Amygdala (tissue), 56 donors: ENCODE results near the gene ESRRB.

Source experiments
- DNase-seq, 56 donors: peaks; one replicate each; lab custom pipeline; 2025; lab: John Stamatoyannopoulos, UW

Gene ESRRB

GRCh38 chr14:76490735-76491134 is 114.8 kb downstream of the ESRRB start:
- no peak for DNase-seq

GRCh38 chr14:76491172-76491930 is 115.4 kb downstream of the ESRRB start:
- no peak for DNase-seq

DNA sequence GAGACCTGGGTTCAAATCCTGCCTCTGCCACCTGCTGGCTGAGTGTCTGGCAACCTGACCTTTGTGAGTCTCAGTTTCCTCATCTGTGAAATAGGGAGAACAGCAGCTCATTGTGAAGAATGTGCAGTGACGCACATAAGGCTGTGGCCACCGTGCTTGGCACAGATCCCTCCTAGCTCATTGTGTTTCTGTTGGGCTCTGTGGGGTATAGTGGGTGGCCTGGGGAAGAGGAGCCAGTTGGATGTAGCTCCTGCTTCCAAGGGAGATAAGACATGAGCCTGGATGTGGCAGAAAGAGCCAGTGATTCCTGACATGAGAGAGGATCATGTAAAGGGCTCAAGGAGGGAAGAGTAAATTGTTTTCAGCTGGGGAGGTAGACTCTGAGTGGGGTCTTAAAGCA is 120.0 kb downstream of the ESRRB start:
- DNase-seq, result no peak

GRCh38 chr14:76496595-76496994 is 120.7 kb downstream of the ESRRB start:
- no peak for DNase-seq

- no peak for DNase-seq
Measured at GRCh38 chr14:76497550-76498462, 121.9 kb downstream of the ESRRB start.

GRCh38 chr14:76498463-76498935 is 122.6 kb downstream of the ESRRB start:
- no peak for DNase-seq

GRCh38 chr14:76498976-76499375 is 123.0 kb downstream of the ESRRB start:
- no peak for DNase-seq

DNA sequence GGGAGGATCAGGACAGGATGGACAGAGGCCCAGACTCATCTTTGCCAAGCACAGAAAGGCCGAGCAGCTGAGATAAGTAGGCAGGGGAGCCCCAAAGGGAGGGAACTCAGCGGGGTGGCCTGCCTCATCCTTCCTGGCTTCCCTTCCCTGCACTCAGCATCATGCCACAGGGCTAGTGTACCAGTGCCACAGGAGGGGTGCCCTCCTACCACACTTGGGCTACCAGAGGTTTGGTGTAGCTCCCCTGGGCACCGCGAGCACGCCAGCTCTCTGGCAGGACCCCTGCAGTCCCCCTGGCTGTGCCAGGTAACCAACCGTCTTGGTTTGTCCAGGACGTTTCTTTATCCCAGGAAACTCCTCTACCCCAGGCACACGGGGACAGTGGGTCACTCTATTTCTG is 123.5 kb downstream of the ESRRB start:
- no peak for DNase-seq

DNA sequence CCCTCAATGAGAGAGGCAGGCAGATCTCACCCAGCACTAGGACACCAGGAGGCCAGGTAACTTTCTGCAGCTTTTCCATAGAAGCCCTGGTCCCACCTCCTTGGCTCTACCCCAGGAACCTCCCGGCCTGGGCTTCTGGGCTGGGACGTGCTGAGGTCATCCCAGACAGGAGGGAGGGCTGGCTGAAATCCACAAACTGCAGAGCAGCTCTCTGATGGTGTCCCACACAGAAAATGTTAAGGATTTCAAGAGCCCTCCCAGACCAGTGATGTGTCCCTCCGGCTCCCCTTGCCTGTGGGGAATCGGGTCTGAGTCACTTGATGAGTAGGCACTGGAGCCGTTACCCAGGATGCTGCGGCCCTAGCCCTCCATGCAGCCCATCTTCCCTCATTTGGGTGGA is 124.1 kb downstream of the ESRRB start:
- no peak for DNase-seq

DNA sequence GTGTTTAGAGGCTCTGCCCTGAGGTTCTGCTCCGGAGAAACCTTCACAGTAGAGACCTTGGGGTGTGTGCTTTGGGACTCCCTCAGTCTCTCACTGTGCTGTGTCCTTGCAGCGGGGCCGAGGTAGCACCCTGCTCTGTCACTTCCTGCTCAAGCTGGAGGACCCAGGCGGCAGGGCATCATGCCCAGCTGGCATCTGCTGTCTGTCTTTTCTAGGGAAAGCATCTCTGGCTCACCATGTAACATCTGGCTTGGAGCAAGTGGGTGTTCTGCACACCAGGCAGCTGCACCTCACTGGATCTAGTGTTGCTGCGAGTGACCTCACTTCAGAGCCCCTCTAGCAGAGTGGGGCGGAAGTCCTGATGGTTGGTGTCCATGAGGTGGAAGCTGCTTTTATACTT is 124.5 kb downstream of the ESRRB start:
- no peak for DNase-seq

GRCh38 chr14:76501156-76501720 is 125.3 kb downstream of the ESRRB start:
- DNase-seq, result no peak

DNA sequence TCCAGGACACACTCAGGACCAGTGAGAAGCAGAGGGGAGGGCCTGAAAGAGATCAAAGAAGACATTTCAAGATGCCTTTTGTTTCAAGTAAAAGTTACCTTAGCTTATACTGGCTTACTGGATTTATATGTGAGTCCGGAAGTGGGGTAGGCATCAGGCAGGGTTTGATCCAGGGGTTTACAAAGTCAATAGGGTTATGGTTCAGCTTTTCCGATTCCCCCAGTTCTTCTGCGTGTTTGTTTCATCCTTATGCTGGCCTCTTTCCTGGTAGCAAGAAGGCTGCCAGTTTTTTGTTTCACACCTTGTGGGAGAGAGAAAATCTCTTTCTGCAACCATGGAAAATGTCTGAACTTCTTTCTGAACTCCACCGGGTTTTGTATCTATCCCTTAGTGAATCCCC is 126.3 kb downstream of the ESRRB start:
- no peak for DNase-seq

DNA sequence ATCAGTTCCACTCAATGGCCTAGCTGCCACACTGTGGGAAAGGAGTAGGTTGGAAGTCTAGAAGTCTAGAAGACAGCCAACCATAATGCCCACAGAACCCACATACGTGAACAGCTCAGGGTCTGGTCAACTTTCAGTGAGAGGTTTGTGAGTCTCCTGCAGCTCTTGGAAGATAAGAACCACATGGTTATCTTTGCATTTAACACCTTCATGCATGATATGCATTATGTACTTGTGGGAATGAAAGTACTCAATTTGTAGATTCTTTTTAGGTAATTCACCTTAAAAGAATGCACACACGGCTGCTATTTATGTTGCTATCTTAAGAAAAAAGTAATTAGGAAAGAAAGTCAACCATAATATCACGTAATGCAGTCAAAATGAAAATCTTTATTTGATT is 126.7 kb downstream of the ESRRB start:
- DNase-seq, result no peak

DNA sequence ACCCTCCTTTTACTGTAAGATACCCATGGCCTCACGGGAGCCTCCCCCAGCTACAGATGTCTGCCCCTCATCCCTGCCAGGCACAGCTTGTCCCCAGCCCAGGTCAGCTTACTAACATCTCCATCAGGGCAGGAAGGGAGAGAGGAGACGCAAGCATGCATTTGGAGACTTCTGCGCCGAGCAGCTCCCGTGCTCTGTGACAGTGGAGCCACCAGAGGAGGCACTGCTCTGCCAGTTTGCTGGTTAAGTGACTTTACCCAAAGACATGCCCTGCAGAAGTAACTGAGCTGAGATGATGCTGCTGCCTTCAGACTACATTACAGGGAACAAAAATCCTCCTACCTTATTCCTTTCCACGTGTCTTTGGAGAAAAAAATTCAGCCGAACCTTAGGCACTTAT is 133.4 kb downstream of the ESRRB start:
- DNase-seq, result no peak

DNA sequence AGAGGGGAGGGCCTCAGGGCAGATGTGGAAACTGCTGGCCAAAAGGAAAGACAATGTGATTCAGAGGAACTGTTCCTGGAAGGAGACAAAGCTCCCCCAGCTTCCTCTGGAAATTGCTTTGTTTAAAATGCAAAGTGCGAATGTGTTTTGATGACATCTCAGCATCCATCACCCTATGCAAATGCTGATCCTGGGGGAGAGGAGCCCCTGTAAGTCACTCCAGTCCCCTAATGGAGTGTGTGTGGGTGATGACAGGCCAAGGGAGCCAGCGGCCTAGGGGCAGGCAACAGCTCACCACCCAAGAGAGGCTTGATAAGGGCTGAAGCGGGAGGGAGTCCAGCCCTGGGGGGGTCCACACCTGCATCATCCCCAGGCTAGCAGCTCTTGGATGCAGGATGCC is 134.2 kb downstream of the ESRRB start:
- DNase-seq, result no peak

DNA sequence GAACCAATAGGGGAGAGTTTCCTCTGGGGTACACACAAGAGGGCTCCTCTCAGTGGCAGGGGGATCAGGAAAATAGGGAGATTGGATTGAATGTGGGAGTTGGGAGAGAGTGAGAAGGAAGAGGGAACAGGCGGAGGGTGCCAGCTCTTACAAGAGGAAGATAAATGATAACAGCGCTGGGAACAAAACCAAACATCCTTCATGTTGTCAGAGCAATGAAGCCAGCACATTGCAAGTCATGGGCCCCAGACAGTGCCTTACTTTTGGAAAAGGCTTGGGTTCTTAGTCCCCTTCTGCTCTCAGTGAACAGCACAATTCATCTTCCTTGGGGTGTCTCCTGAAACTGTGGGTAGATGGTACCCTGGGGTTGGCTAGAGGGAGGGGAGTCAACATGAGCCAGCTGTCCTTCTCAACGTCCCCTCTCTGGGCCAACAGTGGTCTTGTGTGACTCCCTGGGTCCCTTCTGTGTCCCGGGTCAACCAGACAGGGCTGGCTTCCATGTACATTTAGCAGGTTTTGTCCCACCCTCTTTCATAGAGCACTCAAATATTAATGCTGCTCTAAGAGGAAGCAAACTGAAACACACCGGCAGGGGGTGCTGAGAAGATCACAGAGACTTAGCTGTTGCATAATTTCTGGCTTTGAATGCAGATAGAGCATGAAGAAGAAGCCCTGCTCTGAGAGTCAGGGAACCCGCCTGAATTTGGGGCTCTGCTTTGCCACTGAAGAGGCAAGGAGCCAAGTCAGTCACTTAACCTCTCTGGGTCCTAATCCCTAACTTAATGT is 138.5 kb downstream of the ESRRB start:
- DNase-seq, result peak in 1 of 56 donors; percentile 2

DNA sequence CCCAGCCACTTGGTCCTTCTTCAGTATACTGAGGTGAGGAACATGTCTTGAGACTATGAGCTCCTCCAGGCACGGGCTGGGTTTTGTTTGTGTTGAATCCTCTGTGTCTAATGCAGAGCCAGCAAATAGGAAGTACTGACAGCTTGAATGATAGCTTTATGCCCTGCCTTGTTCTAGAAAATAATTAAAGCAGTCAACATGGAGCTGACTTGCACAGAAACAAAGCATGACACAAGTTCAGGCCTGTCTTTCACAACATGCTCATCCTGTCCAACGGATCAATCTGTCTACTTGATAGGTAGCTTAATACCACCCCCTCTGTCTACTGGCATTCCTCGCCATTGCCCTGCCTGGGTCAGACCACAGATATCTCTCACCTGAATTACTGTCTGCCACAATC is 140.9 kb downstream of the ESRRB start:
- DNase-seq, result no peak

- no peak for DNase-seq
Measured at GRCh38 chr14:76518366-76518765, 142.4 kb downstream of the ESRRB start.

DNA sequence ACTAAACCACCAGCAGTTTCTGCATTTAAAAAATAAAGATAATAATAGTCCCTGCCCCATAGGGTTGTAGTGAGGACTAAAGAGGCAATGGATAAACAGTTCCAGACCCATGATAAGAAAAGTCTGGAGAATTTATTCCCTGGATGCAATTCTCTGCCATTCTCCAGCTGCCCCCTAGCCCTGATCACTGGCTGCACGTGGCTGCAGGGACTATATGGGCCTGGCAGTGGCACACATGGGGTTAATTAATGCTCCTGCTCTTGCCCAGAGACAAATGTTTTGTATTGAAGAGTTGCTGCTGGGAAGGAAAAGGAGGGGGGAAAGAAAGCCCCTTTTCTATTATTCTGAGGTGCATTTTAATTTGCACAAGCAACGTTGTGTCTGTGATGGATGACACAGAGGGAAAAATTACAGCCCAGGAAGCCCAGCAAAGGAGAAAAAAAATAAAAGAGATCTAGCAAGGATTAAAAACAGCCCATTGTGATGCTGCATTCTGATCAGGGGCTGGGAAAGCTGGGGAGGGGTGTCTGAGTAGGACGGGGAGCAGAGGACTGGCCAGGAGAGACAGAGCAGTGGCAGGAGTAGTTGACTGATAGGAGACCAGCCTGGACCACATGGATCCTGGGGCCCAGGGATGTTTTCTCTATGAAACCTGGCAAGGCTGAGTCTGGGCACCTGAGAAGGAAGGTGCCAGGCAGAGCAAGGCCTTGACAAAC is 149.3 kb downstream of the ESRRB start:
- DNase-seq, result no peak

DNA sequence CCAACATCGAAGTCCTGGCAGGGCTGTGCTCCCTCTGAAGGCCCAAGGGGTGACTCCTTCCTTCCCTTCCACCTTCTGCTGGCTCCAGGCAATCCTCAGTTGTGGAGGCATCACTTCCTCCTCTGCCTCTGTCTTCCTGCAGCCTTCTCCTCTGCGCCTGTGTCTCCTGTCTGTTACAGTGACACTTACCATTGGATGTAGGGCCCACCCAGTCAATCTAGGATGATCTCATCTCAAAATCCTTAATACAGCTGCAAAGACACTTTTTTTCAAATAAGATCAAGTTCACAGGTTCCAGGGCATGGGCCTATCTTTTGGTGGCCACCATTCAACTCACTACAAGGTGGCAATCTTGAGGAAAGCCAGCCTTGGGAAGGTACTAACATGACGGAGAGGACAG is 155.1 kb downstream of the ESRRB start:
- no peak for DNase-seq
